Caco-2 (cell line): Measurements from ENCODE around the gene KAT5. TPM values are rescaled to one million over a fixed set of nuclear protein-coding genes. Genes with fewer than 3 reads are reported as not detected.

ENCODE experiments used
- BruUV-seq: library from RNA; stranded (reverse); fragments of 400-500 nt; replicated peaks from 2 replicates; lab custom pipeline; 2021; lab: Mats Ljungman, UMichigan
- CTCF ChIA-PET: fragments of 300-600 bp; sonication (Branson Sonifier 250); formaldehyde crosslinking; loops from one replicate; lab custom pipeline; 2022; ENCODE audit warnings: antibody characterized with exemption; lab: Charles Lee
- POLR2A ChIA-PET: fragments of 300-600 bp; sonication (Branson Sonifier 250); formaldehyde crosslinking; loops from one replicate; lab custom pipeline; 2022; ENCODE audit warnings: antibody characterized with exemption; lab: Charles Lee
- DNase-seq, 2 experiments: peaks; one replicate each; pipeline versions ENCODE4 v3.0.0 to v3.0.0-alpha.2; 2020 to 2022
- H3K27me3 ChIP-seq: replicated peaks from 2 replicates; pipeline ENCODE4 v1.6.0; 2011; ENCODE audit warnings: low read length; ENCODE audit not compliant: control insufficient read depth, insufficient read depth
- H3K36me3 ChIP-seq: 2 replicates; pipeline ENCODE4 v1.5.1; 2011; ENCODE audit warnings: low read length; ENCODE audit not compliant: control insufficient read depth, insufficient read depth
- H3K4me1 ChIP-seq: fragments of 250-450 bp; sonication (Bioruptor Pico); 2 replicates; pipeline ENCODE4 v1.5.1; 2020; ENCODE audit warnings: mild to moderate bottlenecking
- H3K4me3 ChIP-seq: 2 replicates; pipeline ENCODE4 v1.5.1; 2011; ENCODE audit warnings: low read depth, mild to moderate bottlenecking, control low read depth, low read length
- H3K9me3 ChIP-seq: fragments of 250-450 bp; sonication (Bioruptor Pico); 2 replicates; pipeline ENCODE4 v1.5.1; 2020; ENCODE audit warnings: mild to moderate bottlenecking, moderate library complexity
- H3K27ac Mint-ChIP-seq: one replicate; pipeline ENCODE4 v1.8.0; 2022; ENCODE audit warnings: mixed read lengths; ENCODE audit not compliant: unreplicated experiment
- H3K27me3 Mint-ChIP-seq: one replicate; pipeline ENCODE4 v1.8.0; 2022; ENCODE audit warnings: mixed read lengths; ENCODE audit not compliant: insufficient read depth, unreplicated experiment
- H3K36me3 Mint-ChIP-seq: one replicate; pipeline ENCODE4 v1.8.0; 2022; ENCODE audit warnings: mild to moderate bottlenecking, mixed read lengths; ENCODE audit not compliant: insufficient read depth, unreplicated experiment
- H3K4me1 Mint-ChIP-seq: one replicate; pipeline ENCODE4 v1.8.0; 2022; ENCODE audit warnings: low read depth, mixed read lengths; ENCODE audit not compliant: unreplicated experiment
- H3K4me3 Mint-ChIP-seq: one replicate; pipeline ENCODE4 v1.8.0; 2022; ENCODE audit warnings: mild to moderate bottlenecking, moderate library complexity, mixed read lengths; ENCODE audit not compliant: unreplicated experiment
- H3K9me3 Mint-ChIP-seq: one replicate; pipeline ENCODE4 v1.8.0; 2022; ENCODE audit warnings: mixed read lengths; ENCODE audit not compliant: unreplicated experiment
- intact Hi-C: fragments of 100-400 bp; cut with micrococcal nuclease; formaldehyde crosslinking; loops from one replicate; pipeline ENCODE4 v1.10.0; 2022; ENCODE audit not compliant: unreplicated experiment
- total RNA-seq: library from RNA; stranded (reverse); gene quantifications from 2 replicates; pipeline ENCODE4 v1.2.3, GENCODE V29; 2022
- TF ChIP-seq, protein P1 (sequence below), 2 experiments: fragments of 200-600 bp in 1 of 2; IDR thresholded peaks; 1 replicate in 1 of 2; 2 replicates in 1 of 2; pipeline versions ENCODE4 v1.5.1 to v1.8.0; 2011 to 2022; ENCODE audit warnings: antibody characterized with exemption in 1 of 2, control low read depth in 1 of 2, inconsistent platforms in 1 of 2, low read depth in 1 of 2, low read length in 1 of 2, mild to moderate bottlenecking in 1 of 2, moderate library complexity in 1 of 2; ENCODE audit not compliant: insufficient read depth in 1 of 2, severe bottlenecking in 1 of 2, unreplicated experiment in 1 of 2

Gene KAT5
- total RNA-seq, 1 experiment from 2014 or later = 70.1 TPM

DNA sequence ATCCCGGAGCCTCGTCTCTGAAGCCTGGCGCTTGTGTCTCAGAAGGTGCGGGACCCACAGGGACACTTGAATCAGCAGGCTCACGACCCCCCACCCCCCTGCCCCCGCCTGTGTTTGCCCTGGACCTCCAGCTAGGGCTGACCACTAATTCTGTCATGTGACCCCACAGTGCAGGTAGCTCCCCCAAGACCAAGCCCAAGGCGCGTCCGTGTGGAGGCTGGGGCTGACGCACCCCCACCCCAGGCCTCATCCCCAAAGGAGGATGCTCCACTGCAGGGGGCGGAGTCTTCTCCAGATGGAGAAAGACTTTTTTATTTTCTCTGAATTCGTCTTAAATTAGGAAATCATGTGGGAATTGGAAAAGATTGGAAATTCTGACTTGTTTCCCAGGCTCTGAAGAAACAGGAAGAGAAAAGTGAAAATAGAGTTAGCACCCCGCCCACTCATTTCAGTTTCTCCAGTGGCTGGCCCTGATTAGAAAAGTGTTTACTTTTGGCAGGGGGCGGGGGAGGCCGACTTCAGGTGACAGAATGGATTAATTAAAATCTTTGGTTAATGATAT is 48.3 kb upstream of the KAT5 start:
- TF ChIP-seq, protein P1, sequence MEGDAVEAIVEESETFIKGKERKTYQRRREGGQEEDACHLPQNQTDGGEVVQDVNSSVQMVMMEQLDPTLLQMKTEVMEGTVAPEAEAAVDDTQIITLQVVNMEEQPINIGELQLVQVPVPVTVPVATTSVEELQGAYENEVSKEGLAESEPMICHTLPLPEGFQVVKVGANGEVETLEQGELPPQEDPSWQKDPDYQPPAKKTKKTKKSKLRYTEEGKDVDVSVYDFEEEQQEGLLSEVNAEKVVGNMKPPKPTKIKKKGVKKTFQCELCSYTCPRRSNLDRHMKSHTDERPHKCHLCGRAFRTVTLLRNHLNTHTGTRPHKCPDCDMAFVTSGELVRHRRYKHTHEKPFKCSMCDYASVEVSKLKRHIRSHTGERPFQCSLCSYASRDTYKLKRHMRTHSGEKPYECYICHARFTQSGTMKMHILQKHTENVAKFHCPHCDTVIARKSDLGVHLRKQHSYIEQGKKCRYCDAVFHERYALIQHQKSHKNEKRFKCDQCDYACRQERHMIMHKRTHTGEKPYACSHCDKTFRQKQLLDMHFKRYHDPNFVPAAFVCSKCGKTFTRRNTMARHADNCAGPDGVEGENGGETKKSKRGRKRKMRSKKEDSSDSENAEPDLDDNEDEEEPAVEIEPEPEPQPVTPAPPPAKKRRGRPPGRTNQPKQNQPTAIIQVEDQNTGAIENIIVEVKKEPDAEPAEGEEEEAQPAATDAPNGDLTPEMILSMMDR (IDR thresholded peaks at IDR 0.05; ENCODE audit: insufficient read depth in 1 of 2, low read depth in 1 of 2, low read length in 1 of 2, severe bottlenecking in 1 of 2, unreplicated experiment in 1 of 2) = no peak
- ChIA-PET POLR2A (interaction anchor here (0.5 to 1.9 kb wide), 6 partner anchors 11 to 196 kb away, joined by 4 to 14 read pairs (median 6); partner anchors contain the start of genes PCNX3 and RNASEH2C), CTCF (interaction anchor here (0.5 to 1.9 kb wide), 4 partner anchors 74 to 358 kb away, joined by 3 to 9 read pairs (median 5); partner anchors contain the start of gene MUS81)
- Histone ChIP-seq H3K36me3 (peaks cover 8% of the 10 kb centered on the region), H3K4me3 (peak overlapping the region; percentile 82), H3K27me3 (no peaks in the 10 kb centered on the region), H3K4me1 (peaks cover 16% of the 10 kb centered on the region; the same call in 1 of the 2 replicates), H3K9me3 (no peaks in the 10 kb centered on the region)
- Mint-ChIP-seq H3K4me3 (peak overlapping the region; percentile 80), H3K27ac (peak overlapping the region; percentile 66), H3K27me3 (no peaks in the 10 kb centered on the region), H3K36me3 (peaks cover 25% of the 10 kb centered on the region), H3K9me3 (no peaks in the 10 kb centered on the region), H3K4me1 (peaks cover 6% of the 10 kb centered on the region)
- intact Hi-C loops = loop anchor here (2.0 kb wide), 2 partner anchors 37 to 49 kb away; partner anchors contain the start of genes MAP3K11 and PCNX3
- no TSS peak for BruUV-seq
- DNase-seq = peak in 1 of 2 experiments; percentile 38

DNA sequence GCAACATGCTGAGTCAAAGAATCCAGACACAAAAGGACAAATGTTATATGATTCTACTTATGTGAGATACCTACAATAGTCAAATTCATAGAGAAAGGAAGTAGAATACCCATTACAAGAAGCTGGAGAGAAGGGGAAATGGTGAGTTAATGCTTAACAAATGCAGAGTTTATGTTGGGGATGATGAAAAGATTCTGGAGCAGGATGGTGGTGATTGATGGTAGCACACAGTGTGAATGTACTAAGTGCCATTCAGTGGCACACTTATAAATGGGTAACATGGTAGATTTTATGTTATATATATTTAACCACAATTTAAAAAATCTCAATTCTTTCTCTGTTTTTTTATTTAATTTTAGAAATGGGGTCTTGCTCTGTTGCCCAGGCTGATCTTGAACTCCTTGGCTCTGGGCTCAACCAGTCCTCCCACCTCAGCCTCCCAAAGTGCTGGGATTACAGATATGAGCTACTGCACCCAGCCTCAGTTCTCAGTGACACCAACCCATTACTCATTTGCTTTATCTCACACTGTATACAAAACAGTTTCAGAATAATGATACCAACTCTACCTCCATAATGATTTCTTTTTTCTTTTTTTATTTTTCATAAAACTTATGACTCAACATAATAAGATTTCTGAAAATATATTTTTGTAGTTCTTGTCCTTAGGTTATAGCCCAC is 39.7 kb upstream of the KAT5 start:
- no peaks in the 10 kb centered on the region for H3K27me3 ChIP-seq
- no peaks in the 10 kb centered on the region for H3K36me3 Mint-ChIP-seq
- no TSS peak for BruUV-seq
- ChIA-PET POLR2A (no interaction called here), CTCF (no interaction called here)
- no peaks in the 10 kb centered on the region for H3K36me3 ChIP-seq
- no peaks in the 10 kb centered on the region for H3K9me3 ChIP-seq
- no peak overlapping the region for H3K27ac Mint-ChIP-seq
- H3K27me3 Mint-ChIP-seq = no peaks in the 10 kb centered on the region
- H3K9me3 Mint-ChIP-seq = no peaks in the 10 kb centered on the region
- H3K4me1 Mint-ChIP-seq = no peaks in the 10 kb centered on the region
- intact Hi-C loops = no loop called here
- no peak overlapping the region for H3K4me3 ChIP-seq
- TF ChIP-seq, protein P1 (IDR thresholded peaks at IDR 0.05; ENCODE audit: insufficient read depth in 1 of 2, low read depth in 1 of 2, low read length in 1 of 2, severe bottlenecking in 1 of 2, unreplicated experiment in 1 of 2) = no peak
- no peaks in the 10 kb centered on the region for H3K4me1 ChIP-seq
- no peak overlapping the region for H3K4me3 Mint-ChIP-seq
- no peak for DNase-seq

DNA sequence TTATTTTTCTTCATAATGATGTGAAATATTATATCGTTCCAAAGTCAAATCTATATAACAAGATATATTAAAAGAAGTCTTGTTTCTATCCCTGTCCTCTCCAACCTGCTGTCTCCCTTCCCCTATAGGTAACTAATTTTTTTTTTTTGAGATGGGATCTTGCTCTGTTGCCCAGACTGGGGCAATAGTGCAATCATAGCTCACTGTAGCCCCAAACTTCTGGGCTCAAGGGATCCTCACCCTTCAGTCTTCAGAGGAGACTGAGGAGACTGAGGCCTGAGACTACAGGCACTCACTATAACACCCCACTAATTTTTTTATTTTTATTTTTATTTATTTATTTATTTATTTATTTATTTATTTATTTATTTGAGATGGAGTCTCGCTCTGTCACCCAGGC is 39.1 kb upstream of the KAT5 start:
- H3K4me3 Mint-ChIP-seq = no peak overlapping the region
- TF ChIP-seq, protein P1 (IDR thresholded peaks at IDR 0.05; ENCODE audit: insufficient read depth in 1 of 2, low read depth in 1 of 2, low read length in 1 of 2, severe bottlenecking in 1 of 2, unreplicated experiment in 1 of 2) = no peak
- Histone ChIP-seq H3K9me3 (no peaks in the 10 kb centered on the region), H3K4me3 (no peak overlapping the region), H3K27me3 (no peaks in the 10 kb centered on the region), H3K36me3 (no peaks in the 10 kb centered on the region), H3K4me1 (no peaks in the 10 kb centered on the region)
- H3K27me3 Mint-ChIP-seq = no peaks in the 10 kb centered on the region
- CTCF ChIA-PET = no interaction called here
- H3K4me1 Mint-ChIP-seq = no peaks in the 10 kb centered on the region
- no peak overlapping the region for H3K27ac Mint-ChIP-seq
- H3K9me3 Mint-ChIP-seq = no peaks in the 10 kb centered on the region
- BruUV-seq = no TSS peak
- no peaks in the 10 kb centered on the region for H3K36me3 Mint-ChIP-seq
- POLR2A ChIA-PET = no interaction called here
- intact Hi-C loops = no loop called here
- DNase-seq = no peak
